Fibroblast of lung (primary cell): ENCODE measurements around the gene CNKSR3. TPM values are rescaled to one million over a fixed set of nuclear protein-coding genes. Genes with fewer than 3 reads are reported as not detected.

Source experiments
- DNase-seq, 2 donors: peaks; one replicate each; pipeline versions ENCODE4 v3.0.0 to v3.0.0-alpha.2; 2010; ENCODE audit warnings: low read depth in 2 of 2
- H2AFZ ChIP-seq: 2 replicates; pipeline ENCODE4 v1.5.1; 2012; ENCODE audit warnings: low read length, control low read depth, inconsistent platforms
- H3K27ac ChIP-seq: 2 replicates; pipeline ENCODE4 v1.5.1; 2011; ENCODE audit warnings: low read length, control low read depth; ENCODE audit not compliant: insufficient read depth
- H3K27me3 ChIP-seq: 2 replicates; pipeline ENCODE4 v1.5.1; 2011; ENCODE audit warnings: mild to moderate bottlenecking, low read length; ENCODE audit not compliant: control insufficient read depth, insufficient read depth
- H3K36me3 ChIP-seq: 2 replicates; pipeline ENCODE4 v1.5.1; 2011; ENCODE audit warnings: low read length; ENCODE audit not compliant: control insufficient read depth, insufficient read depth
- H3K4me1 ChIP-seq: 2 replicates; pipeline ENCODE4 v1.5.1; 2011; ENCODE audit warnings: low read length; ENCODE audit not compliant: control insufficient read depth, insufficient read depth; ENCODE audit errors: extremely low read depth
- H3K4me2 ChIP-seq: 2 replicates; pipeline ENCODE4 v1.5.1; 2011; ENCODE audit warnings: low read length, control low read depth; ENCODE audit not compliant: insufficient read depth; ENCODE audit errors: extremely low read depth
- H3K4me3 ChIP-seq, 4 experiments: fragments of 200-600 bp in 1 of 4; sonication (generic) in 1 of 4; replicated peaks in 1 of 4; 2 replicates each; pipeline ENCODE4 v1.5.1; 2011 to 2016; ENCODE audit warnings: low read length in 4 of 4, low read depth in 3 of 4, mild to moderate bottlenecking in 3 of 4, control low read depth in 2 of 4, inconsistent platforms in 1 of 4, mixed read lengths in 1 of 4; ENCODE audit not compliant: insufficient read depth in 1 of 4; ENCODE audit errors: control extremely low read depth in 1 of 4
- H3K79me2 ChIP-seq: 2 replicates; pipeline ENCODE4 v1.5.1; 2012; ENCODE audit warnings: mild to moderate bottlenecking, low read length, inconsistent platforms; ENCODE audit not compliant: control insufficient read depth, insufficient read depth
- H3K9ac ChIP-seq: 2 replicates; pipeline ENCODE4 v1.5.1; 2011; ENCODE audit warnings: mild to moderate bottlenecking, low read length, control low read depth; ENCODE audit not compliant: insufficient read depth
- H3K9me3 ChIP-seq: 2 replicates; pipeline ENCODE4 v1.5.1; 2012; ENCODE audit warnings: low read depth, low read length; ENCODE audit not compliant: control insufficient read depth, insufficient read depth
- H4K20me1 ChIP-seq: 2 replicates; pipeline ENCODE4 v1.5.1; 2011; ENCODE audit warnings: low read length; ENCODE audit not compliant: control insufficient read depth, insufficient read depth; ENCODE audit errors: extremely low read depth
- EZH2 ChIP-seq: IDR thresholded peaks from 2 replicates; pipeline ENCODE4 v1.5.1; 2012; ENCODE audit warnings: low read length, control low read depth, mild to moderate bottlenecking; ENCODE audit errors: missing control alignments
- polyA plus RNA-seq, 2 donors: library from polyadenylated mRNA; depleted of rRNA in 1 of 2; stranded (reverse) in 1 of 2; unstranded in 1 of 2; fragments of >200 nt; gene quantifications; 2 replicates each; pipeline ENCODE4 v1.2.1, GENCODE V29; 2011 to 2012; ENCODE audit warnings: missing spikeins in 1 of 2
- total RNA-seq: library from RNA; depleted of rRNA; stranded (reverse); fragments of >200 nt; gene quantifications from 2 replicates; pipeline ENCODE4 v1.2.1, GENCODE V29; 2014
- TF ChIP-seq, protein P1 (sequence below), 2 donors: IDR thresholded peaks in 1 of 2; conservative IDR thresholded peaks in 1 of 2; 1 replicate in 1 of 2; 2 replicates in 1 of 2; pipeline ENCODE4 v1.5.1; 2011 to 2012; ENCODE audit warnings: low read length in 2 of 2, control low read depth in 1 of 2, inconsistent platforms in 1 of 2, low read depth in 1 of 2, mild to moderate bottlenecking in 1 of 2

CNKSR3 gene
- total and polyA plus RNA-seq, 2 donors (not counting 1 experiment from before 2014, with no cell fraction given), result 5.5 to 14.0 TPM

DNA sequence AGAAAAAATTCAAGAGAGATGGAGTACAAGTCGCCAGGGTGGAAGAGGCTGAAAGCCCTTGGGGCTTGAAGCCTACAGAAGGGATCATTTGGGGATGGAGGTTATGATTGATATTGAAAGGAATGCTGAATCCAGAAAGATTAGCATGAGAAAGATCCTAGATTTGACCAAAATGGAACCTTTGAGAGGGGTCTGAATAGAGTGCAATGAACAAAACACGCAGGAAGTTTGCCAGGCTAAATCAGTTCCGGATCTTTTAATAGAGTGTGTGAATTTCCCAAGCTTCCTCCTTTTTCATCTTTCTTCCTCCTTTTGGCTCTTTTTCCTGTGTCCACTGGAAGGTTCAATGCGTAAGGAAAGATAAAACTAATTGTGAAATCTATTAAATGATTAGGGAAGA is 169.1 kb downstream of the CNKSR3 start:
- H3K27ac ChIP-seq, result no peak overlapping the region
- no peak for TF ChIP-seq EZH2
- TF ChIP-seq, protein P1, sequence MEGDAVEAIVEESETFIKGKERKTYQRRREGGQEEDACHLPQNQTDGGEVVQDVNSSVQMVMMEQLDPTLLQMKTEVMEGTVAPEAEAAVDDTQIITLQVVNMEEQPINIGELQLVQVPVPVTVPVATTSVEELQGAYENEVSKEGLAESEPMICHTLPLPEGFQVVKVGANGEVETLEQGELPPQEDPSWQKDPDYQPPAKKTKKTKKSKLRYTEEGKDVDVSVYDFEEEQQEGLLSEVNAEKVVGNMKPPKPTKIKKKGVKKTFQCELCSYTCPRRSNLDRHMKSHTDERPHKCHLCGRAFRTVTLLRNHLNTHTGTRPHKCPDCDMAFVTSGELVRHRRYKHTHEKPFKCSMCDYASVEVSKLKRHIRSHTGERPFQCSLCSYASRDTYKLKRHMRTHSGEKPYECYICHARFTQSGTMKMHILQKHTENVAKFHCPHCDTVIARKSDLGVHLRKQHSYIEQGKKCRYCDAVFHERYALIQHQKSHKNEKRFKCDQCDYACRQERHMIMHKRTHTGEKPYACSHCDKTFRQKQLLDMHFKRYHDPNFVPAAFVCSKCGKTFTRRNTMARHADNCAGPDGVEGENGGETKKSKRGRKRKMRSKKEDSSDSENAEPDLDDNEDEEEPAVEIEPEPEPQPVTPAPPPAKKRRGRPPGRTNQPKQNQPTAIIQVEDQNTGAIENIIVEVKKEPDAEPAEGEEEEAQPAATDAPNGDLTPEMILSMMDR (conservative IDR thresholded peaks at IDR 0.05 in 1 of 2, IDR thresholded peaks at IDR 0.05 in 1 of 2; ENCODE audit: low read depth in 1 of 2, low read length in 2 of 2), result no peak
- DNase-seq, result no peak
- H3K4me1 ChIP-seq, result no peaks in the 10 kb centered on the region
- H3K4me2 ChIP-seq, result no peak overlapping the region
- H3K9ac ChIP-seq, result no peak overlapping the region
- H3K27me3 ChIP-seq, result no peaks in the 10 kb centered on the region
- H4K20me1 ChIP-seq, result no peaks in the 10 kb centered on the region
- H3K36me3 ChIP-seq, result no peaks in the 10 kb centered on the region
- H3K9me3 ChIP-seq, result no peaks in the 10 kb centered on the region
- H3K4me3 ChIP-seq, result no peak overlapping the region
- H3K79me2 ChIP-seq, result no peaks in the 10 kb centered on the region
- no peak overlapping the region for H2AFZ ChIP-seq

Other genes starting within 250 kb of the CNKSR3 start
- gene IPCEF1, start 153.9 kb downstream of the CNKSR3 start, total RNA-seq, result 0.26 and 0.33 TPM in 2 replicates
- gene IPCEF1, start 153.9 kb downstream of the CNKSR3 start, polyA plus RNA-seq, result 0.03 and 0.46 TPM in 2 replicates
- 24.1 and 30.9 TPM in 2 replicates for gene SCAF8, start 222.7 kb upstream of the CNKSR3 start, total RNA-seq
- gene SCAF8, start 222.7 kb upstream of the CNKSR3 start, polyA plus RNA-seq, result 28.5 and 32.2 TPM in 2 replicates